Thoracic aorta (tissue), 2 donors: ENCODE results near the gene ZNF83. TPM values are rescaled to one million over a fixed set of nuclear protein-coding genes. Genes with fewer than 3 reads are reported as not detected.
"Not testable (repeated sequence)": the region's sequence is repeated elsewhere in the genome, so short reads cannot be mapped to it uniquely, and the experiment has no call there.

ENCODE experiments used
- ATAC-seq: fragments of 150-250 bp; one replicate; pipeline ENCODE4 v1.8.0; 2017; ENCODE audit warnings: low read depth; ENCODE audit not compliant: insufficient number of reproducible peaks, low FRiP score
- DNase-seq: peaks from one replicate; pipeline ENCODE4 v3.0.0-alpha.2; 2020; ENCODE audit warnings: low spot score
- H3K27ac ChIP-seq, 2 donors: fragments of 200-600 bp; sonication (generic); 1 replicate in 1 of 2; 2 replicates in 1 of 2; pipeline ENCODE4 v1.5.1; 2016; ENCODE audit warnings: mild to moderate bottlenecking in 2 of 2, moderate library complexity in 2 of 2
- H3K27me3 ChIP-seq: fragments of 200-600 bp; sonication (generic); replicated peaks from 2 replicates; pipeline ENCODE4 v1.6.0; 2016; ENCODE audit warnings: mild to moderate bottlenecking; ENCODE audit not compliant: insufficient read depth
- H3K36me3 ChIP-seq: fragments of 200-600 bp; sonication (generic); one replicate; pipeline ENCODE4 v1.5.1; 2016
- H3K4me1 ChIP-seq, 2 donors: fragments of 200-600 bp; sonication (generic); 1 replicate in 1 of 2; 2 replicates in 1 of 2; pipeline versions ENCODE4 v1.5.1 to v1.6.0; 2016; ENCODE audit warnings: low read depth in 2 of 2, mild to moderate bottlenecking in 1 of 2; ENCODE audit not compliant: control insufficient read depth in 1 of 2
- H3K4me3 ChIP-seq: fragments of 200-600 bp; sonication (generic); 2 replicates; pipeline ENCODE4 v1.5.1; 2016; ENCODE audit warnings: mild to moderate bottlenecking
- H3K9me3 ChIP-seq: fragments of 200-600 bp; sonication (generic); 2 replicates; pipeline ENCODE4 v1.5.1; 2016
- CTCF ChIP-seq: fragments of 200-600 bp; sonication (generic); IDR thresholded peaks from one replicate; pipeline ENCODE4 v1.5.1; 2019; ENCODE audit warnings: antibody characterized with exemption
- total RNA-seq, 2 donors: library from RNA; depleted of rRNA; stranded (reverse); fragments of >200 nt; gene quantifications; one replicate each; pipeline versions ENCODE4 v1.1.0 to v1.2.3, GENCODE V29; 2016

The ZNF83 gene
- total RNA-seq, 2 donors from 2014 or later: 70.0 to 143 TPM

GRCh38 chr19:52592301-52592700 lies 45.9 kb downstream of the ZNF83 start:
- H3K36me3 ChIP-seq: peaks cover 5% of the 10 kb centered on the region
- no peaks in the 10 kb centered on the region for H3K27me3 ChIP-seq
- ATAC-seq (no peak), DNase-seq (no peak)
- H3K4me1 ChIP-seq: no peaks in the 10 kb centered on the region
- TF ChIP-seq CTCF: no peak
- no peaks in the 10 kb centered on the region for H3K9me3 ChIP-seq
- no peak overlapping the region for H3K4me3 ChIP-seq
- H3K27ac ChIP-seq: no peak overlapping the region

- TF ChIP-seq CTCF: no peak
- no peaks in the 10 kb centered on the region for H3K9me3 ChIP-seq
These were observed 47.4 kb downstream of the ZNF83 start for GRCh38 chr19:52590728-52591127.

GRCh38 chr19:52585604-52586003 lies 52.6 kb downstream of the ZNF83 start:
- no peaks in the 10 kb centered on the region for H3K9me3 ChIP-seq
- no peaks in the 10 kb centered on the region for H3K4me1 ChIP-seq
- H3K36me3 ChIP-seq: peaks cover 32% of the 10 kb centered on the region
- no peak for ATAC-seq
- H3K4me3 ChIP-seq: no peak overlapping the region
- no peak for DNase-seq
- no peaks in the 10 kb centered on the region for H3K27me3 ChIP-seq
- H3K27ac ChIP-seq: peak overlapping the region in 1 of 2 donors; percentile 54
- no peak for TF ChIP-seq CTCF

More at GRCh38 chr19:52590728-52591127, 47.4 kb downstream of the ZNF83 start:
- no peaks in the 10 kb centered on the region for H3K36me3 ChIP-seq
- no peak overlapping the region for H3K4me3 ChIP-seq
- no peaks in the 10 kb centered on the region for H3K27me3 ChIP-seq
- DNase-seq (no peak), ATAC-seq (no peak)
- no peaks in the 10 kb centered on the region for H3K4me1 ChIP-seq
- H3K27ac ChIP-seq: no peak overlapping the region

GRCh38 chr19:52584736-52585440 lies 53.3 kb downstream of the ZNF83 start:
- TF ChIP-seq CTCF: no peak
- H3K4me3 ChIP-seq: no peak overlapping the region
- peak overlapping the region in 1 of 2 donors; percentile 54 for H3K27ac ChIP-seq
- H3K9me3 ChIP-seq: no peaks in the 10 kb centered on the region
- no peaks in the 10 kb centered on the region for H3K27me3 ChIP-seq
- H3K36me3 ChIP-seq: peaks cover 39% of the 10 kb centered on the region
- ATAC-seq (no peak), DNase-seq (no peak)
- no peaks in the 10 kb centered on the region for H3K4me1 ChIP-seq

GRCh38 chr19:52570000-52570861 lies 67.9 kb downstream of the ZNF83 start, which contains the start of gene ZNF701:
TSS of gene ZNF701 (plus strand) at chr19:52570287. CDS start at chr19:52574148, 3,861 bp downstream.
- peaks cover 11 to 14% of the 10 kb centered on the region in 2 donors for H3K4me1 ChIP-seq
- ATAC-seq (peak; percentile 98), DNase-seq (peak; percentile 82)
- H3K4me3 ChIP-seq: peak within 1 kb of the TSS; percentile 83
- peaks cover 3% of the 10 kb centered on the region for H3K9me3 ChIP-seq
- no peaks in the 10 kb centered on the region for H3K27me3 ChIP-seq
- H3K36me3 ChIP-seq: peaks cover 5% of the 10 kb centered on the region
- peak; percentile 45 for TF ChIP-seq CTCF
- peak within 1 kb of the TSS; percentile 86 to 93 for H3K27ac ChIP-seq

- H3K4me1 ChIP-seq: peaks cover 11 to 14% of the 10 kb centered on the region in 2 donors
These were observed 68.5 kb downstream of the ZNF83 start for GRCh38 chr19:52569638-52569999.

More at GRCh38 chr19:52569638-52569999, 68.5 kb downstream of the ZNF83 start:
- not testable (repeated sequence) for ATAC-seq, H3K27me3 ChIP-seq, H3K9me3 ChIP-seq, H3K36me3 ChIP-seq
- peak; percentile 11 for DNase-seq
- peak overlapping the region; percentile 86 to 93 for H3K27ac ChIP-seq
- H3K4me3 ChIP-seq: peak overlapping the region; percentile 83
